Adrenal gland (tissue), 12 donors: ENCODE data around the gene DNPEP. TPM values are rescaled to one million over a fixed set of nuclear protein-coding genes. Genes with fewer than 3 reads are reported as not detected.

Source experiments
- DNase-seq, 7 donors: peaks; one replicate each; pipeline ENCODE4 v3.0.0-alpha.2; 2019 to 2020
- H3K27ac ChIP-seq, 5 donors: fragments of 200-600 bp; sonication (generic) in 4 of 5; 1 replicate in 3 of 5; 2 replicates in 2 of 5; pipeline versions ENCODE4 v1.5.1 to v1.8.0; 2016 to 2020; ENCODE audit warnings: mild to moderate bottlenecking in 1 of 5
- H3K27me3 ChIP-seq: fragments of 200-600 bp; 2 replicates; pipeline ENCODE4 v1.8.0; 2021
- H3K36me3 ChIP-seq, 2 donors: fragments of 200-600 bp; replicated peaks in 1 of 2; 1 replicate in 1 of 2; 2 replicates in 1 of 2; pipeline versions ENCODE4 v1.5.1 to v1.8.0; 2018 to 2022
- H3K4me1 ChIP-seq, 2 donors: fragments of 200-600 bp; replicated peaks in 1 of 2; 1 replicate in 1 of 2; 2 replicates in 1 of 2; pipeline versions ENCODE4 v1.5.1 to v1.8.0; 2018 to 2021
- H3K4me3 ChIP-seq, 4 donors: fragments of 200-600 bp; sonication (generic) in 3 of 4; one replicate each; pipeline ENCODE4 v1.5.1; 2016 to 2018
- H3K9me3 ChIP-seq, 3 donors: fragments of 200-600 bp; sonication (generic) in 1 of 3; replicated peaks in 1 of 3; 1 replicate in 2 of 3; 2 replicates in 1 of 3; pipeline versions ENCODE4 v1.5.1 to v1.8.0; 2016 to 2021
- CTCF ChIP-seq, 6 experiments: fragments of 450-650 bp in 4 of 6; fragments of 200-600 bp in 2 of 6; sonication (generic) in 1 of 6; IDR thresholded peaks; 1 replicate in 5 of 6; 2 replicates in 1 of 6; pipeline versions ENCODE4 v1.5.1 to v1.8.0; 2016 to 2021; ENCODE audit warnings: antibody characterized with exemption in 6 of 6, mild to moderate bottlenecking in 2 of 6, moderate library complexity in 1 of 6
- POLR2A ChIP-seq, 2 donors: fragments of 450-650 bp; IDR thresholded peaks; one replicate each; pipeline ENCODE4 v1.6.1; 2017; ENCODE audit warnings: antibody characterized with exemption in 2 of 2, mild to moderate bottlenecking in 2 of 2, moderate library complexity in 1 of 2
- WGBS, 4 donors: extraction: QIAGEN DNeasy Blood & Tissue Kit in 2 of 4; methylation state at CpG; one replicate each; pipeline versions ENCODE4 v1.1.5 to v1.1.7; 2013 to 2017; 5-methylcytosine and 5-hydroxymethylcytosine counted together
- intact Hi-C, 2 donors: fragments of 100-400 bp; cut with DNase I; formaldehyde crosslinking; loops; one replicate each; pipeline versions ENCODE4 v1.14.1 to v1.15.0; 2022 to 2023
- polyA plus RNA-seq, 3 donors: library from polyadenylated mRNA; stranded (reverse); fragments of 200-250 nt in 2 of 3; fragments of 350-450 nt in 1 of 3; fragmentation: Illumina TruSeq in 1 of 3; extraction: RNeasy Lipid Tissue Mini Kit (QIAGEN cat#74804) in 1 of 3; gene quantifications; one replicate each; pipeline ENCODE4 v1.2.3, GENCODE V29; 2013 to 2014
- total RNA-seq, 9 donors: library from RNA; depleted of rRNA in 4 of 9; stranded (reverse); fragments of >200 nt in 4 of 9; fragments of 120-200 nt in 1 of 9; fragmentation: NEBNext Ultra II Directional in 1 of 9; extraction: Animal tissue kit (Norgen Biotek cat#: 25700) in 1 of 9; gene quantifications; one replicate each; pipeline versions ENCODE4 v1.1.0 to v1.2.4, GENCODE V29; 2013 to 2023
- donor health status: healthy with polysubstance abuse.
- donor health status: Bipolar disorder and iron deficiency.
- donor health status: DM: yes; HTN: yes; CAD: no.
- donor health status: DM: no; HTN: no; CAD: no.
- donor health status: DM: no; HTN: no; CAD: no.
- donor health status: DM: yes; HTN: yes; CAD: no.

Gene DNPEP
- total and polyA plus RNA-seq, 12 donors, result 30.0 to 107 (median 53.5) TPM

- Histone ChIP-seq H3K4me3 (no peak overlapping the region), H3K27me3 (peaks cover 16% of the 10 kb centered on the region), H3K9me3 (no peaks in the 10 kb centered on the region), H3K27ac (no peak overlapping the region), H3K4me1 (no peaks in the 10 kb centered on the region), H3K36me3 (no peaks in the 10 kb centered on the region)
- WGBS, 4 donors, result 60 to 79% (median 64%) methylated on average over 4 to 5 of the region's 5 CpGs
- no peak for TF ChIP-seq POLR2A (IDR thresholded peaks at IDR 0.05)
- no peak for TF ChIP-seq CTCF (IDR thresholded peaks at IDR 0.05)
- DNase-seq, result no peak
- intact Hi-C loops, result loop anchor here in 1 of 2 donors (5.0 kb wide), 1 partner anchor 212 kb away; the partner anchor contains the start of gene SLC4A3
Measured at GRCh38 chr2:219415580-219416234, 28.0 kb upstream of the DNPEP start.

GRCh38 chr2:219414857-219415256 lies 27.1 kb upstream of the DNPEP start:
- TF ChIP-seq CTCF (IDR thresholded peaks at IDR 0.05) (no peak), POLR2A (IDR thresholded peaks at IDR 0.05) (no peak)
- H3K27me3 ChIP-seq, result peaks cover 16% of the 10 kb centered on the region

GRCh38 chr2:219410390-219410789 lies 22.7 kb upstream of the DNPEP start:
- intact Hi-C loops, result no loop called here
- Histone ChIP-seq H3K4me3 (no peak overlapping the region), H3K4me1 (no peaks in the 10 kb centered on the region), H3K36me3 (no peaks in the 10 kb centered on the region), H3K27ac (no peak overlapping the region), H3K9me3 (no peaks in the 10 kb centered on the region), H3K27me3 (no peaks in the 10 kb centered on the region)
- 79 to 91% (median 86%) methylated on average over 5 to 8 of the region's 8 CpGs for WGBS, 4 donors
- DNase-seq, result no peak
- no peak for TF ChIP-seq POLR2A (IDR thresholded peaks at IDR 0.05)
- no peak for TF ChIP-seq CTCF (IDR thresholded peaks at IDR 0.05)

More at GRCh38 chr2:219414857-219415256, 27.1 kb upstream of the DNPEP start:
- Histone ChIP-seq H3K36me3 (no peaks in the 10 kb centered on the region), H3K4me3 (no peak overlapping the region), H3K27ac (no peak overlapping the region), H3K9me3 (no peaks in the 10 kb centered on the region), H3K4me1 (no peaks in the 10 kb centered on the region)
- WGBS, 4 donors, result 70 to 79% (median 74%) methylated on average over 4 of the region's 4 CpGs
- DNase-seq, result no peak
- intact Hi-C loops, result loop anchor here in 1 of 2 donors (5.0 kb wide), 1 partner anchor 212 kb away; the partner anchor contains the start of gene SLC4A3

GRCh38 chr2:219409619-219410018 lies 21.9 kb upstream of the DNPEP start:
- H3K27me3 ChIP-seq, result no peaks in the 10 kb centered on the region
- 90 to 98% (median 93%) methylated on average over 4 to 5 of the region's 5 CpGs for WGBS, 4 donors
- H3K4me1 ChIP-seq, result no peaks in the 10 kb centered on the region
- TF ChIP-seq POLR2A (IDR thresholded peaks at IDR 0.05) (no peak), CTCF (IDR thresholded peaks at IDR 0.05) (no peak)
- no peak overlapping the region for H3K27ac ChIP-seq
- H3K36me3 ChIP-seq, result no peaks in the 10 kb centered on the region
- no peak for DNase-seq
- H3K9me3 ChIP-seq, result no peaks in the 10 kb centered on the region
- intact Hi-C loops, result loop anchor here (10.0 kb wide), 1 partner anchor 65 kb away; no protein-coding TSS in a partner anchor
- no peak overlapping the region for H3K4me3 ChIP-seq
